Colonic mucosa (tissue), 4 donors: ENCODE data around the gene PC. TPM values are rescaled to one million over a fixed set of nuclear protein-coding genes. Genes with fewer than 3 reads are reported as not detected.

Experiments used
- DNase-seq: peaks from one replicate; pipeline ENCODE4 v3.0.0-alpha.2; 2020
- H3K27ac ChIP-seq: fragments of 200-600 bp; one replicate; pipeline ENCODE4 v1.8.0; 2021
- H3K27me3 ChIP-seq: fragments of 200-600 bp; one replicate; pipeline ENCODE4 v1.8.0; 2021
- H3K36me3 ChIP-seq: fragments of 200-600 bp; one replicate; pipeline ENCODE4 v1.8.0; 2021
- H3K4me1 ChIP-seq: fragments of 200-600 bp; one replicate; pipeline ENCODE4 v1.8.0; 2021; ENCODE audit warnings: mild to moderate bottlenecking
- H3K4me3 ChIP-seq: fragments of 200-600 bp; one replicate; pipeline ENCODE4 v1.8.0; 2021
- H3K9ac ChIP-seq, 2 donors: one replicate each; pipeline ENCODE4 v1.7.0; 2013; ENCODE audit warnings: control low read depth in 2 of 2, low read depth in 2 of 2, low read length in 2 of 2
- H3K9me3 ChIP-seq: fragments of 200-600 bp; one replicate; pipeline ENCODE4 v1.8.0; 2021
- intact Hi-C: fragments of 100-400 bp; cut with DNase I; formaldehyde crosslinking; loops from one replicate; pipeline ENCODE4 v1.14.1; 2022
- total RNA-seq, 2 donors: library from RNA; stranded (reverse); fragmentation: NEBNext Ultra II Directional in 1 of 2; extraction: Animal tissue kit (Norgen Biotek cat#: 25700) in 1 of 2; gene quantifications; one replicate each; pipeline ENCODE4 v1.2.1, GENCODE V29; 2021
- TF ChIP-seq, protein P1 (sequence below): fragments of 200-600 bp; IDR thresholded peaks from one replicate; pipeline ENCODE4 v1.8.0; 2022; ENCODE audit warnings: antibody characterized with exemption, mild to moderate bottlenecking
- donor health status: healthy.
- donor health status: DM: no; HTN: no; CAD: no.
- donor health status: DM: no; HTN: no; CAD: no.

PC gene
- total RNA-seq, 2 donors from 2014 or later = 47.7 to 60.1 TPM

DNA sequence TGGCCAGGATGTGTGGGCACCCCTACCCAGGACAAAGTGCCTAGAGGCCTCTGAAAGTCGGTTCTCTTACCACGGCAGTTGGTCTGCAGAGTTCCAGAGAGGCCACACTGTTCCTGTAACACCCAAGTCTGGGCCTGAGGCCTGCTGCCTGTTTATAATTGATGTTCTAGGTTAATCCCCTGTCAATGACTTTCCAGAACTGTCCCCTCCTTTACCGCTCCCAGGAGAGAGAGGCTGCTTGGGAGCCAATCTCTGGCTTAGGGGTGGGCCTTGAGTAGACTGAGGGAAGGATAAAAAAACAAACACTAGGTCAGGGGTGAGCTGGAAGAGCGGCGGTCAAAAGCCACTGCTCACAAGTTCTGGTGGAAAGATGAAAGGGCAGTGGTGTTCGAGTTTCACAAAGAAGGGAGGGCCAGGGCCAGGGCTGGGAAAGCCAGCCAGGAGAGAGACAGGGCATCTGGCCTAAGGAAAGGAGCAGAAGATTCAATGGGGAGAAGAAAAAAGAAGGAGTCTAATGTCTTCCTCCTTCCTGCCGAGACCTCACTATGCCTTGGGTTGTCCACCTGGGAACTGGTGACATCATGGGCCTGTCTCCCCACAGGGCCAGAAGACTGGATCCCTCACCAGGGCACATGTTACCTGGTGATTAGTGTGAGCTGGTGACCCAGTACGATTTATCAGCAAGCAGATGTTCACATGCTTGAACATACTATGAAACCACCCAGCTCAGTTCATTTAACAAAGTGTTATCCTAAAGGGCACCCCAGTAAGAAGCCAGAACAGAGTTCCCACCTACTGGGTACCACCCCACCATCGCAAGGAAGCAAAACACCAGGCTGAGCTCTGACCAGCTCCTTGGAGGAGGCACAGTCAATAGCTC is 50.2 kb downstream of the PC start:
- H3K27me3 ChIP-seq = no peaks in the 10 kb centered on the region
- H3K27ac ChIP-seq = no peak overlapping the region
- H3K4me3 ChIP-seq = no peak overlapping the region
- no peaks in the 10 kb centered on the region for H3K9me3 ChIP-seq
- no peaks in the 10 kb centered on the region for H3K36me3 ChIP-seq
- no peak overlapping the region for H3K9ac ChIP-seq
- TF ChIP-seq, protein P1, sequence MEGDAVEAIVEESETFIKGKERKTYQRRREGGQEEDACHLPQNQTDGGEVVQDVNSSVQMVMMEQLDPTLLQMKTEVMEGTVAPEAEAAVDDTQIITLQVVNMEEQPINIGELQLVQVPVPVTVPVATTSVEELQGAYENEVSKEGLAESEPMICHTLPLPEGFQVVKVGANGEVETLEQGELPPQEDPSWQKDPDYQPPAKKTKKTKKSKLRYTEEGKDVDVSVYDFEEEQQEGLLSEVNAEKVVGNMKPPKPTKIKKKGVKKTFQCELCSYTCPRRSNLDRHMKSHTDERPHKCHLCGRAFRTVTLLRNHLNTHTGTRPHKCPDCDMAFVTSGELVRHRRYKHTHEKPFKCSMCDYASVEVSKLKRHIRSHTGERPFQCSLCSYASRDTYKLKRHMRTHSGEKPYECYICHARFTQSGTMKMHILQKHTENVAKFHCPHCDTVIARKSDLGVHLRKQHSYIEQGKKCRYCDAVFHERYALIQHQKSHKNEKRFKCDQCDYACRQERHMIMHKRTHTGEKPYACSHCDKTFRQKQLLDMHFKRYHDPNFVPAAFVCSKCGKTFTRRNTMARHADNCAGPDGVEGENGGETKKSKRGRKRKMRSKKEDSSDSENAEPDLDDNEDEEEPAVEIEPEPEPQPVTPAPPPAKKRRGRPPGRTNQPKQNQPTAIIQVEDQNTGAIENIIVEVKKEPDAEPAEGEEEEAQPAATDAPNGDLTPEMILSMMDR = no peak
- intact Hi-C loops = no loop called here
- DNase-seq = no peak
- H3K4me1 ChIP-seq = no peaks in the 10 kb centered on the region

- H3K27ac ChIP-seq = no peak overlapping the region
These were observed 52.0 kb downstream of the PC start for GRCh38 chr11:66906061-66906733.

GRCh38 chr11:66905631-66906030 is 52.6 kb downstream of the PC start:
- Histone ChIP-seq H3K9me3 (no peaks in the 10 kb centered on the region), H3K4me3 (no peak overlapping the region), H3K27me3 (no peaks in the 10 kb centered on the region), H3K27ac (no peak overlapping the region), H3K9ac (no peak overlapping the region), H3K36me3 (no peaks in the 10 kb centered on the region), H3K4me1 (no peaks in the 10 kb centered on the region)
- intact Hi-C loops = no loop called here
- no peak for DNase-seq
- TF ChIP-seq, protein P1 = no peak

More at GRCh38 chr11:66906061-66906733, 52.0 kb downstream of the PC start:
- intact Hi-C loops = no loop called here
- H3K36me3 ChIP-seq = no peaks in the 10 kb centered on the region
- TF ChIP-seq, protein P1 = no peak
- H3K27me3 ChIP-seq = no peaks in the 10 kb centered on the region
- H3K4me1 ChIP-seq = no peaks in the 10 kb centered on the region
- no peak for DNase-seq
- peak overlapping the region in 1 of 2 donors; percentile 6 for H3K9ac ChIP-seq
- no peak overlapping the region for H3K4me3 ChIP-seq
- no peaks in the 10 kb centered on the region for H3K9me3 ChIP-seq

GRCh38 chr11:66904981-66905521 is 53.1 kb downstream of the PC start:
- H3K27me3 ChIP-seq = no peaks in the 10 kb centered on the region
- intact Hi-C loops = no loop called here
- H3K27ac ChIP-seq = no peak overlapping the region
- H3K9ac ChIP-seq = no peak overlapping the region
- no peaks in the 10 kb centered on the region for H3K4me1 ChIP-seq
- H3K36me3 ChIP-seq = no peaks in the 10 kb centered on the region
- TF ChIP-seq, protein P1 = no peak
- no peaks in the 10 kb centered on the region for H3K9me3 ChIP-seq
- DNase-seq = no peak
- no peak overlapping the region for H3K4me3 ChIP-seq

DNA sequence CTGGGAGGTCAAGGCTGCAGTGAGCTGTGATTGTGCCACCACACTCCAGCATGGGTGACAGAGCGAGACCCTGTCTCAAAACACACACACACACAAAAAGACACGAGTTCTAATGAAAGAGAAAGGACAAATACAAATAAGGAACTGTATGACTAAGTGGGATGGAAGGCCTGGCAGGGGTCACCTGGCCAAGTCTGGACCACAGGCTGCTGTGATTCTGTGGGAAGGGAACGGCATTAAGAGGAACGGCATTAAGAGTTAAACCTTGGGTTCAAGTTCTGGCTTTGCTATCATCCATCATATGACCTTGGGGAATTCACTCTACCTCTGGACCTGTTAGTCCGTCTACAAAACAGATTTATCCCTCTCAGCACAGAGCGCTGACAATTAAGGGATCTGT is 53.6 kb downstream of the PC start:
- no peak for DNase-seq
- peak overlapping the region; percentile 69 for H3K27ac ChIP-seq
- no peak overlapping the region for H3K9ac ChIP-seq
- H3K36me3 ChIP-seq = no peaks in the 10 kb centered on the region
- no peak overlapping the region for H3K4me3 ChIP-seq
- H3K9me3 ChIP-seq = no peaks in the 10 kb centered on the region
- intact Hi-C loops = no loop called here
- H3K4me1 ChIP-seq = no peaks in the 10 kb centered on the region
- TF ChIP-seq, protein P1 = no peak
- H3K27me3 ChIP-seq = no peaks in the 10 kb centered on the region
